BLaER1 (cell line): ENCODE data around the gene PHOSPHO1.
"Not testable (repeated sequence)": the region's sequence is repeated elsewhere in the genome, so short reads cannot be mapped to it uniquely, and the experiment has no call there.

ENCODE experiments used
- H3K27ac ChIP-seq: shearing (Covaris generic); formaldehyde crosslinking; 2 replicates; pipeline ENCODE4 v1.8.1; 2022
- H3K27me3 ChIP-seq: shearing (Covaris generic); formaldehyde crosslinking; 2 replicates; pipeline ENCODE4 v1.8.1; 2022
- H3K36me3 ChIP-seq: shearing (Covaris generic); formaldehyde crosslinking; 2 replicates; pipeline ENCODE4 v1.8.1; 2022
- H3K4me1 ChIP-seq: shearing (Covaris generic); formaldehyde crosslinking; 2 replicates; pipeline ENCODE4 v1.8.1; 2022
- H3K4me2 ChIP-seq: shearing (Covaris generic); formaldehyde crosslinking; 2 replicates; pipeline ENCODE4 v1.8.1; 2022
- H3K4me3 ChIP-seq: shearing (Covaris generic); formaldehyde crosslinking; 2 replicates; pipeline ENCODE4 v1.8.1; 2022
- H3K9ac ChIP-seq: shearing (Covaris generic); formaldehyde crosslinking; 2 replicates; pipeline ENCODE4 v1.8.1; 2022
- H3K9me3 ChIP-seq: shearing (Covaris generic); formaldehyde crosslinking; 2 replicates; pipeline ENCODE4 v1.8.1; 2022
- H4K20me1 ChIP-seq: shearing (Covaris generic); formaldehyde crosslinking; 2 replicates; pipeline ENCODE4 v1.8.1; 2022
- Cebpa-rat ChIP-seq: shearing (Covaris generic); IDR thresholded peaks from 2 replicates; pipeline ENCODE4 v1.8.1; 2022

Gene PHOSPHO1, protein sequence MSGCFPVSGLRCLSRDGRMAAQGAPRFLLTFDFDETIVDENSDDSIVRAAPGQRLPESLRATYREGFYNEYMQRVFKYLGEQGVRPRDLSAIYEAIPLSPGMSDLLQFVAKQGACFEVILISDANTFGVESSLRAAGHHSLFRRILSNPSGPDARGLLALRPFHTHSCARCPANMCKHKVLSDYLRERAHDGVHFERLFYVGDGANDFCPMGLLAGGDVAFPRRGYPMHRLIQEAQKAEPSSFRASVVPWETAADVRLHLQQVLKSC

DNA sequence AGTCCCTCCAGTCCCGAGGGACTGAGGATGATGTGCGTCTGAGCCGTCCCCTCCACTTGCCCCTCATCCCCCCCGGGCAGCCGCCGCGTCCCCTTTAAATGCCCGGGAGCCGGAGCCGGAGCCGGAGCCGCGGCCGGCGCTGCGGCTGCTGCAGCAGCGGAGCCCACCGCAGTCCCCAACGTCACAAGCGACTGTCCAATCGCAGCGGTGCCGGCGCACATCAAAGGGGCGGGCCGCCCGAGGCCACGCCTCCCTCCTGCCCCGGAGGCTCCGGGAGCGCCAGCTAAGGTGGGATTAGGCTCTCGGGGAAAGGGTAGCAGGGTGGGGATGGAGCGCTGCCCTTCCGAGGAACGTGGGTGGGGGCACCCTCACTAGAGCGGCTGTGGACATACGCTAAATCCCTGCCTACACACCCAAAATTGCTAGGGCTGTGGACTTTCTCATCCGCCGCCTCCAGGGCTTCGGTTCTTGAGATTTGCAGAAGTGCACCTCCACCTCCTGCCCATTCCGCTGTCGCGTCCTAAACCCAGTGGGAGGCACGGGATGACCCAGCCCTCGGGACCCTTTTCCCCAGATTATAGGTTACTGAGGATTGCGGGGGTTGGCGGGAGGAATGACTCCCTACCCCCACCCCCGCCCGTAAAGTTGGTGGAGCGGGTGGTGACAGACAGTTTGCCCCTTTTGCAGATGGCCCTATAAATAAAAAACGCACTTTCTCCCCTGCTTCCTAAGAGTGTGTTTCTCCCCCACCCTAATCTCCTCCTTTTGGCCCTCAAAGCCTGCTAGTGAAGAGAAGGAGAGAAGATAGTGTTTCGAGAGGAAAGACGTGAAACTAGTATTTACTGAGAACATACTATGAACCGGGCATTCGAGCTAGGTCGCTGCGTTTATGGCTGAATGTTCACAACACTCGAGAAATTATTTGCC lies at the start of gene PHOSPHO1:
Gene PHOSPHO1 (minus strand): TSS at position 152 of the 927 bp plus-strand sequence. CDS start 4,096 bp downstream, outside the sequence.
- Histone ChIP-seq H3K27me3 (peaks cover 42% of the 10 kb centered on the region), H3K36me3 (no peaks in the 10 kb centered on the region), H3K4me1 (peaks cover 32% of the 10 kb centered on the region), H3K4me3 (peak within 1 kb of the TSS; percentile 70), H3K9ac (peak within 1 kb of the TSS; percentile 48; the same call in 1 of the 2 replicates), H3K27ac (no peak within 1 kb of the TSS), H3K4me2 (peak within 1 kb of the TSS; percentile 99), H3K9me3 (no peaks in the 10 kb centered on the region), H4K20me1 (no peaks in the 10 kb centered on the region; the same call in 1 of the 2 replicates)
- TF ChIP-seq Cebpa-rat: no peak

DNA sequence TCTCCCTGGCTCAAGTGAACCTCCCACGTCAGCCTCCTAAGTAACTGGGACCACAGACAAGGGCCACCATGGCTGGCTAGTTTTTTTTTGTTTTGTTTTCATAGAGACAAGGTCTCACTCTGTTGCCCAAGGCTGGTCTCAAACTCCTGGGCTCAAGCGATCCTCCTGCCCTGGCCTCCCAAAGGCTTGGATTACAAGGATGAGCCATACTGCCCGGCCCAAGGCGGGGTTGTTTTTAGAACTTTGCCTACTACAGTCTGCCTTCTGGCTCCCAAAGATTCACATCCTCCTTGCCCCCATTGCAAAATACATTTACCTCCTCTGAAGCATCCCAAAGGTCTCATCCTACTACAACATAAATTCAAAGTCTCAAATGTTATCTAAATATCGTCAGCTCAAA lies 49.5 kb upstream of the PHOSPHO1 start:
- H3K36me3 ChIP-seq: no peaks in the 10 kb centered on the region
- H3K27me3 ChIP-seq: no peaks in the 10 kb centered on the region
- TF ChIP-seq Cebpa-rat: no peak
- H4K20me1 ChIP-seq: no peaks in the 10 kb centered on the region
- no peak overlapping the region for H3K4me2 ChIP-seq
- H3K27ac ChIP-seq: no peak overlapping the region
- no peak overlapping the region for H3K4me3 ChIP-seq
- H3K4me1 ChIP-seq: no peaks in the 10 kb centered on the region
- no peak overlapping the region for H3K9ac ChIP-seq
- no peaks in the 10 kb centered on the region for H3K9me3 ChIP-seq

DNA sequence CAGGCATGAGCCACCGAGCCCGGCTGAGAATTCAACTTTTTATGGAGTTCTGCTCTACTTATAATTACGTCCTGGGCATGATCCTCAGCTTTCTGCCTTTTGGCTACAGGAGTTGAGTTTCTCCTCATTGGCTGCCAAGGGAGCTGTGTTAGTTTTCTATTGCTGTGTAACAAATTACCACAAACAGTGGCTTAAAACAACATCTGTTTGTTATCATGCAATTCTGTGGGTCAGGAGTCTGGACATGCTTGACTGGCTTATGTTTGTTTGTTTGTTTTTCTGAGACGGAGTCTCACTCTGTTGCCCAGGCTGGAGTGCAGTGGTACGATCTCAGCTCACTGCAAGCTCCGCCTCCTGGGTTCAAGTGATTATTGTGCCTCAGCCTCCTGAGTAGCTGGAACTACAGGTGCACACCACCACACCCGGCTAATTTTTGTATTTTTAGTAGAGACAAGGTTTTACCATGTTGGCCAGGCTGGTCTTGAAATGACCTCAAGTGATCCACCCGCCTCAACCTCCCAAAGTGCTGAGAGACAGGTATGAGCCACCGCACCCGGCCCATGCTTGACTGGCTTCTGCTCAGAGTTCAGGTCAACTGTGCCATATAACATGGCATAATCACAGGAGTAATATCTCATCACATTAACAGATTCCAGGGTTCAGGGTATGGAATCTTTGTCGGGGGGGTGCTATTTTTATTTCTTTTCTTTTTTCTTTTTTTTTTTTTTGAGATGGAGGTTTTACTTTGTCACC lies 48.9 kb upstream of the PHOSPHO1 start:
- H3K27ac ChIP-seq, H3K4me2 ChIP-seq, H3K9ac ChIP-seq, H3K36me3 ChIP-seq, H3K9me3 ChIP-seq, H3K4me3 ChIP-seq, H3K27me3 ChIP-seq, H4K20me1 ChIP-seq, H3K4me1 ChIP-seq: not testable (repeated sequence)

DNA sequence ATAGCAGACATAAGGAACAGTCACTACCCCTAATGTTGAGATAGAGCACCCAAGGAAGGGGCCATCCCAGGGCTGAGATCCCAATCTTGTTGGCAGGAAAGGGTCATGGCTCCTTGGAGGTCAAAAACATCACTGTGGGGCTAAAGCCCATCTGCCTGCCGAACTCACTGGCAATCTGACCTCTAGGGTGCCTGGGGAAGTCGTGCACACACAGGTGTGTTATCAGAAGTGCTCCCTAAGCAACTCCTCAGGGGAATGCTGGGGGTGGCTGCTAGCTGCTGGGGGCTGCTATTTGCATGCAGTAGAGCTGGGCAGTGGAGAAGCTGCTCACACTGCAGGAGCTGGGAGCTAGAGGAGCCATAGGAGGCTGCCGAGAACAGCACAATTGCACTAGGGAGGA lies 47.5 kb upstream of the PHOSPHO1 start:
- no peaks in the 10 kb centered on the region for H3K27me3 ChIP-seq
- H3K36me3 ChIP-seq: no peaks in the 10 kb centered on the region
- TF ChIP-seq Cebpa-rat: no peak
- H3K4me3 ChIP-seq: no peak overlapping the region
- H3K4me1 ChIP-seq: no peaks in the 10 kb centered on the region
- H3K9ac ChIP-seq: no peak overlapping the region
- no peak overlapping the region for H3K27ac ChIP-seq
- no peaks in the 10 kb centered on the region for H4K20me1 ChIP-seq
- no peaks in the 10 kb centered on the region for H3K9me3 ChIP-seq
- no peak overlapping the region for H3K4me2 ChIP-seq

DNA sequence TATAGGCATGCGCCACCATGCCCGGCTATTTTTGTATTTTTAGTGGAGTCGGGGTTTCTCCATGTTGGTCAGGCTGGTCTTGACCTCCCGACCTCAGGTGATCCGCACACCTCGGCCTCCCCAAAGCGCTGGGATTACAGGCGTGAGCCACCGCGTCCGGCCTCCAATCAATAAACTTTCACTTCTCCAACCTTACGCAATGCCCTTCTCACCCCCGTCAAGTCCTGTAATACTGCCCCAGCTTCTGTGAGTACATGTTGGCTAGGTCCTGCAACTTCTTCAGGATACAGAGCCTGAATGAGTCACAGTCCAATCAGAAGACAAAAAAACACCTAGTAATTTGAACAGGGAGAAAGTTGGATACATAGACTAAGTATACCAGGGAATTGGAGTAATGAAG lies 47.1 kb upstream of the PHOSPHO1 start:
- Histone ChIP-seq H3K9ac (no peak overlapping the region), H3K27me3 (no peaks in the 10 kb centered on the region), H3K4me2 (no peak overlapping the region), H3K4me1 (no peaks in the 10 kb centered on the region), H3K9me3 (no peaks in the 10 kb centered on the region), H4K20me1 (no peaks in the 10 kb centered on the region), H3K27ac (no peak overlapping the region), H3K36me3 (no peaks in the 10 kb centered on the region), H3K4me3 (no peak overlapping the region)
- TF ChIP-seq Cebpa-rat: no peak

DNA sequence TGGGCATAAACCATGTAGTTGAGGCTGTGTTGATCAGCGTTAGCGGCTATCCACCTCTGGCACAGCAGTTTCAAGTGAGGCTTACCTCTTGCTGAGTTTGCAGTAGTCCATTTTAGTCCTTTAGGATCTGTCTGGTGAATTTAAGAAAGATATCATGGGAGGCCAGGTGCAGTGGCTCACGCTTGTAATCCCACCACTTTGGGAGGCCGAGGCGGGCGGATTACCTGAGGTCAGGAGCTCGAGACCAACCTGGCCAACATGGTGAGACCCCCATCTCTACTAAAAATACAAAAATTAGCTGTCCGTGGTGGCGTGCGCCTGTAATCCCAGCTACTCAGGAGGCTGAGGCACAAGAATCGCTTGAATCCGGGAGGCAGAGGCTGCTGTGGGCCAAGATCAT lies 45.4 kb upstream of the PHOSPHO1 start:
- H3K36me3 ChIP-seq, H3K27me3 ChIP-seq, H3K27ac ChIP-seq, H4K20me1 ChIP-seq, H3K4me2 ChIP-seq, H3K9me3 ChIP-seq, H3K9ac ChIP-seq, H3K4me1 ChIP-seq, H3K4me3 ChIP-seq: not testable (repeated sequence)

DNA sequence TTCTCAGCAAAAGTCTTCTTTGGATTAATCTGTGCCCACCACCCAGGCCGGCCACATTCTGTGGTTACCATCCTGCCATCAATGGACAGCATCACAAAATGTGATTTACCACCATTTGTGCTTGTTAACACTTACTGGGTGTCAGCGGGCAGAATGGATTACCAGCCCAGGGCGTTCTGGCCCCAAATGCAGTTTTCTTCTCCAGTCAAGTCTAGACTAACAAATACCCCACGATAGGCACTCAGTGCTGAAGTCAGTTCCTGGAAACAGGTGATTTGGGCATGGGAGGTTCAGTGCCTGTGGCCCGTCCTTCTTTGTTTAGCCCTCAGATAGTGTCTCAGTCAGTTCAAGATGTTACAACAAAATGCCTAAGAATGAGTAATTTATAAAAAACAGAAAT lies 38.8 kb upstream of the PHOSPHO1 start:
- Histone ChIP-seq H3K4me3 (no peak overlapping the region), H4K20me1 (no peaks in the 10 kb centered on the region), H3K9ac (no peak overlapping the region), H3K4me2 (no peak overlapping the region), H3K9me3 (no peaks in the 10 kb centered on the region), H3K4me1 (peaks cover 9% of the 10 kb centered on the region), H3K36me3 (no peaks in the 10 kb centered on the region), H3K27me3 (no peaks in the 10 kb centered on the region), H3K27ac (no peak overlapping the region)
- TF ChIP-seq Cebpa-rat: no peak

DNA sequence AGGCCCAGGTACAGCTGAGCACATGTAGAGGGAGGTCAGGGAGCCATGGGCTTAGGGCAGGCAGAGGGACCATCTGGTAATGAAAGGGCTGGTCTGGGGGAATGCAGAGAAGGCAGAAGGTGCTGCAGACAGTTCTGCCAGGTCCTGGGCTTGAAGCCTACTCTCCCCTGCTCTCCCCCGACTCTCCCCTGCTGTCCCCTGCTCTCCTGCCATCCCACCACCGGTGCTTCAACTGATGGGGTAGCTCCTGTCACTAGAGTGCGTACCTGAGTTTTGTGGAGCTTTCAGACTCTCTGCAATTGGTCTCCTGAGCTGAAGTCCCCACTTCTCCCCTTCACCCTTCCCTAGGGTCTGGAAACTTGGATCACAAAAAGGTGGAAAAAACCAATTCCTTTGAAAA lies 37.3 kb upstream of the PHOSPHO1 start:
- H3K4me1 ChIP-seq: peaks cover 16% of the 10 kb centered on the region
- no peaks in the 10 kb centered on the region for H3K9me3 ChIP-seq
- no peak for TF ChIP-seq Cebpa-rat
- H3K27me3 ChIP-seq: no peaks in the 10 kb centered on the region
- no peak overlapping the region for H3K27ac ChIP-seq
- no peaks in the 10 kb centered on the region for H4K20me1 ChIP-seq
- no peaks in the 10 kb centered on the region for H3K36me3 ChIP-seq
- no peak overlapping the region for H3K4me2 ChIP-seq
- H3K4me3 ChIP-seq: no peak overlapping the region
- no peak overlapping the region for H3K9ac ChIP-seq

DNA sequence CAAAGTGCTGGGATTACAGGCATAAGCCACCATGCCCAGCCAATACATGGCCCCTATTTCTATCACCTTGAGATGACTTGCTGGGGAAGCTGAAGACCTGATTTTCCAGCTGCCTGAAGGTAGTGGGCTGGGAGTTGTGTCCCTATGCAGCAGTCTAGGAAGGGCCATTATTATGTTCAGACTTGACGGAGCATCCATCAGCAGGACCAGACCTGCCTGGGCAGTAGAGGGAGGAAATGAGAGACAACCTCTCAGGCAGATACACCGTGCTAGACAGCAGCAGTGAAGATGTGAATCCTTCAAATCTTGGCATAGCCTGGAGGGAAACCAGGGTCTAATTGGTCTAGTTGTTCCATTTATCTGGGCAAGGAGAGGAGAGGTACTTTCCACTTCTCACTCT lies 35.6 kb upstream of the PHOSPHO1 start:
- Histone ChIP-seq H3K4me2 (no peak overlapping the region), H3K27me3 (peaks cover 3% of the 10 kb centered on the region; the same call in 1 of the 2 replicates), H3K9ac (no peak overlapping the region), H4K20me1 (no peaks in the 10 kb centered on the region), H3K36me3 (no peaks in the 10 kb centered on the region), H3K4me3 (no peak overlapping the region), H3K9me3 (no peaks in the 10 kb centered on the region), H3K4me1 (peaks cover 22% of the 10 kb centered on the region), H3K27ac (no peak overlapping the region)
- TF ChIP-seq Cebpa-rat: no peak

DNA sequence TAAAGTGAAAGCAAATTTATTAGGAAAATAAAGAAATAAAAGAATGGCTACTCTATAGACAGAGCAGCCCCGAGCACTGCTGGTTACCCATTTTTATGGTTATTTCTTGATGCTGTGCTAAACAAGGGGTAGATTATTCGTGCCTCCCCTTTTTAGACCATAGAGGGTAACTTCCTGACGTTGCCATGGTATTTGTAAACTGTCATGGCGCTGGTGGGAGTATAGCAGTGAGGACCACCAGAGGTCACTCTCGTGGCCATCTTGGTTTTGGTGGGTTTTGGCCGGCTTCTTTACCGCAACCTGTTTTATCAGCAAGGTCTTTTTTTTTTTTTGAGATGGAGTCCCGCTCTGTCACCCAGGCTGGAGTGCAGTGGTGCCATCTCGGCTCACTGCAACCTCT lies 31.0 kb upstream of the PHOSPHO1 start:
- H3K27ac ChIP-seq, H3K4me3 ChIP-seq, H3K36me3 ChIP-seq, H4K20me1 ChIP-seq, H3K9ac ChIP-seq, H3K9me3 ChIP-seq, H3K4me2 ChIP-seq: not testable (repeated sequence)
- H3K27me3 ChIP-seq: peaks cover 10% of the 10 kb centered on the region
- H3K4me1 ChIP-seq: peaks cover 50% of the 10 kb centered on the region
